ENCODE data around the gene ASB16. TPM values are rescaled to one million over a fixed set of nuclear protein-coding genes. Genes with fewer than 3 reads are reported as not detected.

Gene ASB16
- total RNA-seq, 2 donors from 2014 or later, result 0.53 TPM; not detected in 1

- peaks cover 39% of the 10 kb centered on the region for H3K4me1 Mint-ChIP-seq
- Histone ChIP-seq H3K4me3 (ENCODE audit: low read length) (peak overlapping the region; percentile 89), H3K9me3 (ENCODE audit: control insufficient read depth, low read length) (no peaks in the 10 kb centered on the region), H3K27ac (ENCODE audit: low read depth, low read length) (peak overlapping the region; percentile 89), H3K27me3 (ENCODE audit: control insufficient read depth, insufficient read depth, low read length, poor library complexity, severe bottlenecking) (no peaks in the 10 kb centered on the region), H3K4me1 (ENCODE audit: control insufficient read depth, insufficient read depth, low read length) (peaks cover 18% of the 10 kb centered on the region), H3K9ac (ENCODE audit: extremely low read depth, low read length, poor library complexity, severe bottlenecking) (peak overlapping the region; percentile 64), H3K36me3 (ENCODE audit: control insufficient read depth, insufficient read depth, low read length) (peaks cover 21% of the 10 kb centered on the region)
- peak overlapping the region; percentile 78 for H3K4me3 Mint-ChIP-seq
- H3K27me3 Mint-ChIP-seq (ENCODE audit: insufficient read depth), result no peaks in the 10 kb centered on the region
- 9 to 14% methylated on average over 18 to 36 of the region's 36 CpGs for WGBS, 2 experiments (ENCODE audit: insufficient coverage in 1 of 2, insufficient read length in 1 of 2)
- peaks cover 21% of the 10 kb centered on the region for H3K36me3 Mint-ChIP-seq (ENCODE audit: low read depth)
- no peak for TF ChIP-seq CTCF (conservative IDR thresholded peaks at IDR 0.05)
- no peaks in the 10 kb centered on the region for H3K9me3 Mint-ChIP-seq
- peak overlapping the region; percentile 98 for H3K27ac Mint-ChIP-seq
- DNase-seq, result no peak
Measured at GRCh38 chr17:44200478-44201155, 30.1 kb downstream of the ASB16 start.

GRCh38 chr17:44202756-44203155, 32.3 kb downstream of the ASB16 start:
- H3K27ac Mint-ChIP-seq, result no peak overlapping the region
- H3K9me3 Mint-ChIP-seq, result no peaks in the 10 kb centered on the region

GRCh38 chr17:44203731-44204440, 33.4 kb downstream of the ASB16 start:
- 59 to 76% methylated on average over 7 to 9 of the region's 9 CpGs for WGBS, 2 experiments (ENCODE audit: insufficient coverage in 1 of 2, insufficient read length in 1 of 2)
- Histone ChIP-seq H3K9ac (ENCODE audit: extremely low read depth, low read length, poor library complexity, severe bottlenecking) (no peak overlapping the region), H3K36me3 (ENCODE audit: control insufficient read depth, insufficient read depth, low read length) (peaks cover 27% of the 10 kb centered on the region), H3K9me3 (ENCODE audit: control insufficient read depth, low read length) (no peaks in the 10 kb centered on the region), H3K27ac (ENCODE audit: low read depth, low read length) (no peak overlapping the region), H3K4me3 (ENCODE audit: low read length) (no peak overlapping the region), H3K4me1 (ENCODE audit: control insufficient read depth, insufficient read depth, low read length) (peaks cover 8% of the 10 kb centered on the region), H3K27me3 (ENCODE audit: control insufficient read depth, insufficient read depth, low read length, poor library complexity, severe bottlenecking) (no peaks in the 10 kb centered on the region)
- H3K27ac Mint-ChIP-seq, result peak overlapping the region; percentile 48
- peak; percentile 86 for TF ChIP-seq CTCF (conservative IDR thresholded peaks at IDR 0.05)
- DNase-seq, result peak; percentile 91
- peaks cover 24% of the 10 kb centered on the region for H3K4me1 Mint-ChIP-seq
- no peak overlapping the region for H3K4me3 Mint-ChIP-seq
- no peaks in the 10 kb centered on the region for H3K9me3 Mint-ChIP-seq
- peaks cover 20% of the 10 kb centered on the region for H3K36me3 Mint-ChIP-seq (ENCODE audit: low read depth)
- no peaks in the 10 kb centered on the region for H3K27me3 Mint-ChIP-seq (ENCODE audit: insufficient read depth)

More at GRCh38 chr17:44202756-44203155, 32.3 kb downstream of the ASB16 start:
- Histone ChIP-seq H3K36me3 (ENCODE audit: control insufficient read depth, insufficient read depth, low read length) (peaks cover 19% of the 10 kb centered on the region), H3K9me3 (ENCODE audit: control insufficient read depth, low read length) (no peaks in the 10 kb centered on the region), H3K4me1 (ENCODE audit: control insufficient read depth, insufficient read depth, low read length) (peaks cover 12% of the 10 kb centered on the region), H3K27ac (ENCODE audit: low read depth, low read length) (no peak overlapping the region), H3K4me3 (ENCODE audit: low read length) (no peak overlapping the region), H3K27me3 (ENCODE audit: control insufficient read depth, insufficient read depth, low read length, poor library complexity, severe bottlenecking) (no peaks in the 10 kb centered on the region), H3K9ac (ENCODE audit: extremely low read depth, low read length, poor library complexity, severe bottlenecking) (no peak overlapping the region)
- TF ChIP-seq CTCF (conservative IDR thresholded peaks at IDR 0.05), result no peak
- H3K27me3 Mint-ChIP-seq (ENCODE audit: insufficient read depth), result no peaks in the 10 kb centered on the region
- H3K36me3 Mint-ChIP-seq (ENCODE audit: low read depth), result peaks cover 15% of the 10 kb centered on the region
- no peak for DNase-seq
- H3K4me1 Mint-ChIP-seq, result peaks cover 31% of the 10 kb centered on the region
- H3K4me3 Mint-ChIP-seq, result no peak overlapping the region
- 90 to 96% methylated on average over 3 to 4 of the region's 4 CpGs for WGBS, 2 experiments (ENCODE audit: insufficient coverage in 1 of 2, insufficient read length in 1 of 2)

Measured in endodermal cell (in vitro differentiated cells).